ENCODE results near the gene HCK.
A peak's percentile ranks its signal among the peaks of the same experiment; 100 is the strongest.

Gene HCK

DNA sequence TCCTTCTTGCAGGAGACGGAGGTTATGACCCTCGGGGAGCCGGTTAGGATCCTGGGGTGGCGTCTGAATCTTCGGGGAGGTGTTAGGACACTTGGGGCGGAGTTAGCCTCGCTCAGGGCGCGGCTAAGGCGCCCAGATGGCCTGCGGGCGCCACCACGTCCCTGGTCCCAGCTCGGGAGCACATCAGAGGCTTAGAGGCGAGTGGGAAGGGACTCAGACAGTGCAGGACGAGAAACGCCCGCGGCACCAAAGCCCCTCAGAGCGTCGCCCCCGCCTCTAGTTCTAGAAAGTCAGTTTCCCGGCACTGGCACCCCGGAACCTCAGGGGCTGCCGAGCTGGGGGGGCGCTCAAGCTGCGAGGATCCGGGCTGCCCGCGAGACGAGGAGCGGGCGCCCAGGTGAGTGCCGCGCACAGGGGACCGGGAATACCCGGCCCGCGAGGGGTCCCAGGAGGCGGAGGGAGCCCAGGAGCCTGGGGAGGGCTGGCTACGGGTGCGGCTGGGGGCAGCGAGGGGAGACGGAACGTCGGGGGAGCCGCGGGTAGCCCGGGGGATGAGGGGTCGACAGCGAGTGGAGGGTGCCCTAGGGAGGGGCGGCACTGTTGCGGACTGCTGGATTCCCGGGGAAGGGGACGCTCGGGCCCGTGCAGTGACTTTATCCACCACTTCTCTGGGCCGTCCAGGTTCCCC, at the start of gene HCK:
TSS of gene HCK (plus strand) at position 153 of the 688 bp plus-strand sequence.
- DNase-seq = peak; percentile 62

- no peak for DNase-seq
Measured at GRCh38 chr20:32003325-32003724, 48.7 kb upstream of the HCK start.

- peak; percentile 61 for DNase-seq
Measured at GRCh38 chr20:32004963-32005362, 47.1 kb upstream of the HCK start.

- no peak for DNase-seq
Measured at GRCh38 chr20:32006053-32006452, 46.0 kb upstream of the HCK start.

- DNase-seq = no peak
Measured at GRCh38 chr20:32006841-32007786, 44.9 kb upstream of the HCK start.

DNA sequence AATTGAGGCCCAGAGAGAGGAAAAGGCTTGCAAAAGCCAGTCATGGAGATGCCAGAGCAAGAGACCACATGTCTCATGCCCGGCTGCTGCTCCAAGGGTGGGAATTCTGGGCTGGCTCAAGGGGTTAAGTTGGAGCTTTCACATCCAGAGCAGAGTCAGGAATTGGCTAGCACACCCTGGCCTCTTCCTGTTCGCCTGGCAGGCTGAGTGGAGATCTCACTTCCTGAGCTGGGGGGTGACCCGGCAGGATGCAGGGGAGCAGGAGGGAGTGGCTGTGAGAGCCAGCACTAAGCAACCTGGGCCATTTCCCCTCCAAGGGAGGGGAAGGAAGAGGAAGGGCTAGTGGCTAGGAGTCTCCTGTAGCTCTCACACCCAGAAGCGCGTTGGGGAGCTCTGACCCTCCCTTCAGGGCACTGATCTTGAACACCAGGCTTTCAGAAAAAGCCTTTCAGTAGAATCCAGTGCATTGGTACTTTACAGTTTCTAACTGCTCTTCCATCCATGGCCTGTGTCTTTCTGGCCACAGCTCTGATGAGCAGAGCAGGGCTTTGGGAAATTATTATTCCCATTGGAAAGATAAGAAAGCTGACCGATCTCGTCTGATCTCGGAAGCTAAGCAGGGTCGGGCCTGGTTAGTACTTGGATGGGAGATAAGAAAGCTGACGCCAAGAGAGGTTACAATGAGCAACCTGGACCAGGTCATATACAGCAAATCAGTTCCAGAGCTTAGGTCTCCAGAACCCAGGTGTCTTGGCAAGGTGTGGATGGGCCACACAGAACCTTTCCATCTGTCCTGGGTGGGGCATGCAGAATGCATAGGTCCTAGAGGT, 44.0 kb upstream of the HCK start:
- peak; percentile 27 for DNase-seq

DNA sequence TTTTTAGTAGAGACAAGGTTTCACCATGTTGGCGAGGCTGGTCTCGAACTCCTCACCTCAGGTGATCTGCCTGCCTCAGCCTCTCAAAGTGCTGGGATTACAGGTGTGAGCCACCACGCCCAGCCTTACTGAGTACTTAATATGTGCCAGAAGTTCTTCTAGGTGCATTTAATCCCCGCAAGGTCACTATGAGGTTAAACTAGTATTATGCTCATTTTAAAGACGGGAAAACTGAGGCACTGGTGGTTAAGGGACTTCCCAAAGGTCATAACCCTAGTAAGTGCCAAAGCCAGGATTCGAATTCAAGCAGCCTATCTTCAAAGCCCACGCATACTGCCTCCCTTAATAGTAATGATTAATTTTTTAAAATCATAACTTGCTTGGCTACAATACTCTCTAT, 42.5 kb upstream of the HCK start:
- DNase-seq = no peak

DNA sequence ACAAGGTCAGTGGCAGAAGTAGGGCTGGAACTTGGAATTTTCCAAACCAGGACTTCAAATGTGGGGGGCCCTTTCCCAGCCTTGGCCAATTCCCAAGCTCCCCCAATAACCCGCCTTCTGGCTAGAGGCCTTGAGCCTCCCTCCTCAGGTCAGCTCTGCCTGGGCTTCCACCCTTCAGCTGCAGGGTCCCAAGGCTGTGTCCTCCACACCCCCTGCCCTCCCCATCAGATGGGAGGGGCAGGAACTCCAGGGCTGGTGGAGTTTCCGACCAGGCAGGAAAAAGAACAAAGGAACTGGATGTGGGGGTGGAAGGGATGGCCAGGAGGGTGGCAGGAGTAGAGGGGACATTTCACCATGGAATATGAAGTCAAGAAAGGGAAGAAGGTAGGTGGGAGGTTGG, 41.9 kb upstream of the HCK start, which contains the start of gene CCM2L:
TSS of gene CCM2L (plus strand) at position 338 of the 400 bp plus-strand sequence. CDS start at position 355, 17 bp downstream.
- DNase-seq = no peak

GRCh38 chr20:32010666-32011065, 41.4 kb upstream of the HCK start:
- no peak for DNase-seq

GRCh38 chr20:32012159-32012688, 39.8 kb upstream of the HCK start:
- no peak for DNase-seq

DNA sequence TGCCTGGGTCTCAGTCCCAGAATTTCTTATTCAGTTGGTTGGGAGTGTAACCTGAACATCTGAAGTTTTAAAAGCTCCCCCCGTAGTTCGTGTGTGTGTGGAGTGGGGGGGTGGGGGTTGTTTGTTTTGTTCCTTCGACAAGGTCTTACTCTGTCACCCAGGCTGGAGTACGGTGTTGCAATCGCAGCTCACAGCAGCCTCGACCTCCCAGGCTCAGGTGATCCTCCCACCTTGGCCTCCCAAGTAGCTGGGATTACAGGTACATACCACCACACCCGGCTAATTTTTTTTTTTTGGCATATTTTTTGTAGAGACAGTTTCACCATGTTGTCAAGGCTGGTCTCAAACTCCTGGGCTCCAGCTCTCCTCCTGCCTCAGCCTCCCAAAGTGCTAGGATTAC, 38.7 kb upstream of the HCK start:
- DNase-seq = no peak

- DNase-seq = peak; percentile 21
Measured at GRCh38 chr20:32017711-32018251, 34.3 kb upstream of the HCK start.

DNA sequence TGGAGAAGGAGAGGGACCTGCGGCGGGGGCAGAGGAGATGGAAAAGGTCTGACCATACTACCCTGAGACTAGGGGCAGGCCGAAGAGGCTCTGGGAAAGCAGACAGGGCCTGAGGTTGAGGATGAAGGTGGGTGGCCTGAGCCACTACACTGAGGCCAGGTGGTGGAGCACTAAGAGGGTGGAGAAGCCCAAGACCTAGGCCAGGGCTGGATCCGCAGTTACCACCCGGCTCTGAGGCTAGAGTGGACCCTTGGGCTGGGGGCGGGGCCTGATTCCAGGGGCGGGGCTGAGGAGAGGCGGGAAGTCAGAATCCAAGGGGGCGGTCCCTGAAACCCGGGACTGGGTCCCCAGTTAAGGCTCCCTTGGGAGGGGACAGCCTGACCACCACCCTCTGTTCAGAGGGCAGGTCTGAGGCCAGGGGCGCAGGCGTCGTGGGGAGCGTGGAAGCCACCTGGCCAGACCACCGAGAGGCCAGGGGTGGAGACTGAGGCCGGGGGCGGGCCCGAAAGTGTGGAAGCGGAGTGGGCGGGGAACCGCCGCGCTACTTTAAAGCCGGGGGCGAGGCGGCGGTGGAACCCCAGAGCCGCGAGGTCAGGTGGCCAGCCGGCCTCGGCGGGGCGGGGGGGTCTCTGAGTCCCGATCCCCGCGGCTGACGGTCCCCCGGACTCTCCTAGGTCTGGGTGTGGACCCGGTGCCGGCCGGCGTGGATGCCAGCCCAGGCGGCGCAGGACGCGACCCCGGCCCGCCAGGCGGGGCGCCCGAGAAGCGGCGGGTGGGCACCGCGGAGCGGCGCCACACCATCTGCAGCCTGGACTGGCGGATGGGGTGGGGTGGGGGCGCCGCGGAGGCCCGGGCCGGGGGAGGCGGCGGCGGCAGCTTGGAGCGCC, 33.5 kb upstream of the HCK start:
- peak; percentile 42 for DNase-seq

- DNase-seq = no peak
Measured at GRCh38 chr20:32019156-32019510, 32.9 kb upstream of the HCK start.

DNA sequence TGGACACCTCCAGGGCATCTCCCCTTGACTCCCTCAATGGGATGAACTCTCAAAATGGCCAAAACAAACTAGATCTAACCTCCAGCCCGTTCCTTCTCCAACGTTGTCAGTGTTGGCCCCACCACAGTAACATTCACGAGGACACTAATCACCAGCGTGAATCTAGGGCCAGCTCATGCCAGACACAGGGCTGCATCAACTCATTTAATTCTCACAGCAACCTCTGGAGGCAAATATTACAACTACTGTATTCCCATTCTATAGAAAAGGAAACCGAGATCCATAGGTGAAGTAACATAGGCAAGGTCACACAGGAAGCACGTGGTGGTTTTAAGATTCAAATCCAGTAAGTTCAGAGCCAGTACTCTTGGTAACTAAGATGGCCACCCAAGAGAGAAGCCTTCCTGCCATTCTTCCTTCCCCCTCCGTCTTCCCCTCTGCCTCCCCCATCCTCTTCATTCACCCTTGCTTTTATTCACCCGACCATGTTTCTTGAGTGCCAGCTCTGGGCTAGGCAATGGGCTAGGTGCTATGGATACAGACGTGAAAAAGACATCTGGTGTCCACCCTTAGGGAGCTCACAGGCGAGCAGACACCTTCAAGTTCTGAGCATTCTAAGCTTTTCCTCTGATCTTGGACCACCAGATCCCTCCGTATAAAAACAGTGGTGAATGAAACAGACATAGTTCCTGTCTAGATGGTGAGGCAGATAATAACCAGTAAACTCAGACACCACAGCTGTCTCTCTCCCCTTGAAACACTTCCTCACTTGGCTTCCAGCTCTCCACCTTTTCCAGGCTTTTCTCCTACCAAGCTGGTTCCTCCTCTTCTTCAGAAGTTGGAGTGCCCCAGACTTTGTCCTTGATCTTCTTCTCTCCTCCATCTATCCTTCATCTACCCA, 32.2 kb upstream of the HCK start:
- DNase-seq = peak; percentile 24

GRCh38 chr20:32021091-32021490, 31.0 kb upstream of the HCK start:
- DNase-seq = no peak

DNA sequence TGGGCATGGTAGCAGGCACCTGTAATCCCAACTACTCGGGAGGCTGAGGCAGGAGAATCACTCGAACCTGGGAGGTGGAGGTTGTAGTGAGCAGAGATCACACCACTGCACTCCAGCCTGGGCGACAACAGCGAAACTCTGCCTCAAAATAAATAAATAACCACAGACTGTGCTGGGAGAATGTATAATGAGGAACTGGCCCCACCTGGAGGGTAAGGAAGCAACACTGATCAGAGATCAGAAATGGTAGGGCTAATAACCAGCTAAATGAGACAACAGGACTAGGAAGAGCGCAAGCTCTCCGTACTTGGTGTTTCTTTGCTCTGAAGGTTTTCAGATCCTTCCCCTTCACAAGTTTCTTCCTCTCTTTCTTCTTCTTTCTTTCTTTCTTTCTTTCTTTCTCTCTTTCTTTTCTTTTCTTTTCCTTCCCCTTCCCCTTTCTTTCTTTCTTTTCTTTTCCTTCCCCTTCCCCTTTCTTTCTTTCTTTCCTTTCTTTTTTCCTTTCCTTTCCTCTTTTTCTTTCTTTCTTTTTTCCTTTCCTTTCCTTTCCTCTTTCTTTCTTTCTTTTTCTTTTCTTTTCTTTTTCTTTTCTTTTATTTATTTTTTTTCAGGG, 27.3 kb upstream of the HCK start:
- peak; percentile 37 for DNase-seq

GRCh38 chr20:32027643-32028042, 24.4 kb upstream of the HCK start:
- DNase-seq = no peak

GRCh38 chr20:32028647-32029372, 23.2 kb upstream of the HCK start:
- no peak for DNase-seq
